Measurements from ENCODE around the gene SPDYE16.
"Not testable (repeated sequence)": the region's sequence is repeated elsewhere in the genome, so short reads cannot be mapped to it uniquely, and the experiment has no call there.

DNA sequence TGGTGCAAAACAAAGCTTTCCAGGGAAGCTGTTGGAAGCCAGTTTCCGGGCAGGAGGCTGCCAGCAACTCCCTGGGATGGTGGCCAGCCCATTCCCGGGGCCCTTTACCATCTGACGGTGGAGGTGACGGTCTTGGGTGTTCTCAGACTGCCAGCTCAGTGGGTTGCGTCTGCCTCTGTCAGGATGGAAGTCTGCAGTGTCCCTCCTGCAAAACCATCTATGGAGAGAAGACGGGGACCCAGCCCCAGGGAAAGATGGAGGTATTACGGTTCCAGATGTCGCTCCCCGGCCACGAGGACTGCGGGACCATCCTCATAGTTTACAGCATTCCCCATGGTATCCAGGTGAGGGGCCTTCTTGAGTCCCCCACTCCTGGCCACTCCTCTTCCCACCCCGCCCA lies 39.9 kb downstream of the SPDYE16 start:
- not testable (repeated sequence) for TF ChIP-seq POLR2A, CTCF (IDR thresholded peaks at IDR 0.05)

Data from adrenal gland (tissue), 5 donors.